Smooth muscle cell (in vitro differentiated cells): Measurements from ENCODE around the gene RXRB. TPM values are rescaled to one million over a fixed set of nuclear protein-coding genes. Genes with fewer than 3 reads are reported as not detected.

Experiments used
- DNase-seq: peaks from one replicate; lab custom pipeline; 2025; ENCODE audit not compliant: unreplicated experiment; lab: John Stamatoyannopoulos, UW
- H2AFZ ChIP-seq: fragments of 200-600 bp; sonication (generic); 2 replicates; pipeline ENCODE4 v1.6.0; 2016; ENCODE audit warnings: antibody characterized with exemption, low read depth, mild to moderate bottlenecking
- H3F3A ChIP-seq: fragments of 200-600 bp; sonication (generic); 2 replicates; pipeline ENCODE4 v1.6.0; 2017; ENCODE audit warnings: antibody characterized with exemption, low read depth
- H3K27ac ChIP-seq: fragments of 200-600 bp; sonication (generic); 2 replicates; pipeline ENCODE4 v1.5.1; 2016; ENCODE audit warnings: low read depth, mild to moderate bottlenecking
- H3K27me3 ChIP-seq: fragments of 200-600 bp; sonication (generic); 2 replicates; pipeline ENCODE4 v1.6.1; 2016; ENCODE audit warnings: low read depth, mild to moderate bottlenecking
- H3K36me3 ChIP-seq: fragments of 200-600 bp; sonication (generic); 2 replicates; pipeline ENCODE4 v1.5.1; 2016; ENCODE audit warnings: low read depth
- H3K4me1 ChIP-seq: fragments of 200-600 bp; sonication (generic); 2 replicates; pipeline ENCODE4 v1.5.1; 2016; ENCODE audit warnings: low read depth
- H3K4me2 ChIP-seq: fragments of 200-600 bp; sonication (generic); 2 replicates; pipeline ENCODE4 v1.6.0; 2016; ENCODE audit warnings: mild to moderate bottlenecking
- H3K4me3 ChIP-seq: fragments of 200-600 bp; sonication (generic); 2 replicates; pipeline ENCODE4 v1.5.1; 2016; ENCODE audit warnings: mild to moderate bottlenecking
- H3K79me2 ChIP-seq: fragments of 200-600 bp; sonication (generic); 2 replicates; pipeline ENCODE4 v1.6.0; 2016; ENCODE audit warnings: low read depth, mild to moderate bottlenecking
- H3K9ac ChIP-seq: fragments of 200-600 bp; sonication (generic); 2 replicates; pipeline ENCODE4 v1.6.0; 2016; ENCODE audit warnings: low read depth
- H3K9me3 ChIP-seq: fragments of 200-600 bp; sonication (generic); replicated peaks from 2 replicates; pipeline ENCODE4 v1.5.1; 2016; ENCODE audit warnings: low read depth
- H4K20me1 ChIP-seq: fragments of 200-600 bp; sonication (generic); 2 replicates; pipeline ENCODE4 v1.6.0; 2016; ENCODE audit warnings: low read depth
- CTCF ChIP-seq: fragments of 200-600 bp; sonication (generic); IDR thresholded peaks from 2 replicates; pipeline ENCODE4 v1.5.1; 2017; ENCODE audit warnings: borderline replicate concordance, mild to moderate bottlenecking, antibody characterized with exemption; ENCODE audit not compliant: insufficient read depth, poor library complexity, severe bottlenecking
- WGBS: methylation state at CpG from one replicate; pipeline ENCODE4 v1.1.7; 2016; ENCODE audit warnings: low lambda C conversion rate; 5-methylcytosine and 5-hydroxymethylcytosine counted together
- polyA plus RNA-seq: library from polyadenylated mRNA; unstranded; fragments of >200 nt; fragmentation: Nextera tagmentation; extraction: Ambion mirVana; gene quantifications from 2 replicates; pipeline ENCODE4 v1.2.1, GENCODE V29; 2016
- total RNA-seq: library from RNA; depleted of rRNA; stranded (reverse); fragments of >200 nt; gene quantifications from 2 replicates; pipeline ENCODE4 v1.2.3, GENCODE V29; 2014

RXRB gene
- total and polyA plus RNA-seq, 2 experiments from 2014 or later, result 25.7 to 28.2 TPM

DNA sequence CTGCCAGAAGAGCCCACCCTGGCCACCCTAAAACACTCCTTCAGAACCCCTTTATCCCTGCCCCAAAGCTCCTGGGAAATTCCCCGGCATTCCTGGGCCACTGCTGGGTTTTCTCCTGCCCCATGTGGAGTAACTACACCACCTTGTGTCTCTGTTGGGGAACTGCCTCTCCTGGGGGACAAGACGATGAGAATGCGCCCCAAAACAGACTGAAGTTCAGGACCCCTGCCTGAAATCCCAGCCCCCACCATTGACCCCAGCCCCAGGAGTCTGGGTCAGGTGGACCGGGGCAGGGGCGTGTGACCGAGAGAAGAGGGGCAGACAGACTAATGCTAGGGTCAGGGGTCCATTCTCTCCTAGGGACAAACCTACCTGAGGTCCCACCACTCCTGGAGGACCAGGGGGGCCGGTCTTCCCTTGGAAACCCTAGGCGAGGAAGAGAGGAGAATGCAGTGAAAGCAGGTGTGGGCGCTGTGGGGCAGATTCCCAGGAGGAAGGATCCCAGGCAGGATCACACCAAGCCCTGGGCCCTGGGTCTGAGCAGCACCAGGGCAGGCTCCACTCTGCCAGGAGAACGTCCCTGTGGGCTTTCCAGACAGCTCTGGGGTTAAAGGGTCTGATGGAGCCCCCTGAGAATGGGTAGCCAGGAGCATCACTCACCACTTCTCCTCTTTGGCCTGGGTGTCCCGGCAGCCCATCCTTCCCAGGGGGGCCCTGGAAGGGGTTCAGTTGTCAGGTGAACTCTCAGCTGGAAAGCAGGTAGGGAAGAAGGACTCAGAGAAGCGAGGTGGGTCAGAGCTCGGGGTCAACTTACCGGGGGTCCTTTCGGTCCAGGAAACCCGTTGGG lies 27.6 kb downstream of the RXRB start:
- H3F3A ChIP-seq, result no peaks in the 10 kb centered on the region
- no peaks in the 10 kb centered on the region for H3K36me3 ChIP-seq
- no peak for DNase-seq
- no peak overlapping the region for H3K27ac ChIP-seq
- H3K4me3 ChIP-seq, result no peak overlapping the region
- H3K4me1 ChIP-seq, result no peaks in the 10 kb centered on the region
- H3K79me2 ChIP-seq, result no peaks in the 10 kb centered on the region
- H3K27me3 ChIP-seq, result no peaks in the 10 kb centered on the region
- H4K20me1 ChIP-seq, result no peaks in the 10 kb centered on the region
- TF ChIP-seq CTCF, result peak; percentile 52
- 70% methylated on average over 16 of the region's 16 CpGs for WGBS
- H3K9ac ChIP-seq, result no peak overlapping the region
- H3K9me3 ChIP-seq, result no peaks in the 10 kb centered on the region
- no peak overlapping the region for H3K4me2 ChIP-seq
- H2AFZ ChIP-seq, result no peak overlapping the region

GRCh38 chr6:33171880-33172687 lies 28.4 kb downstream of the RXRB start:
- Histone ChIP-seq H3K79me2 (no peaks in the 10 kb centered on the region), H3K27ac (no peak overlapping the region), H3F3A (no peaks in the 10 kb centered on the region), H3K4me3 (no peak overlapping the region), H3K4me1 (no peaks in the 10 kb centered on the region), H3K9me3 (no peaks in the 10 kb centered on the region), H3K4me2 (no peak overlapping the region), H2AFZ (no peak overlapping the region), H3K9ac (no peak overlapping the region), H4K20me1 (no peaks in the 10 kb centered on the region), H3K36me3 (no peaks in the 10 kb centered on the region), H3K27me3 (no peaks in the 10 kb centered on the region)
- 71% methylated on average over 8 of the region's 8 CpGs for WGBS
- TF ChIP-seq CTCF, result no peak
- no peak for DNase-seq

- 79% methylated on average over 9 of the region's 11 CpGs for WGBS
Measured at GRCh38 chr6:33171016-33171879, 29.2 kb downstream of the RXRB start.

More at GRCh38 chr6:33171016-33171879, 29.2 kb downstream of the RXRB start:
- Histone ChIP-seq H3K4me2 (no peak overlapping the region), H3K27ac (no peak overlapping the region), H3K27me3 (no peaks in the 10 kb centered on the region), H4K20me1 (no peaks in the 10 kb centered on the region), H3K36me3 (no peaks in the 10 kb centered on the region), H3K79me2 (no peaks in the 10 kb centered on the region), H3F3A (no peaks in the 10 kb centered on the region), H3K4me1 (no peaks in the 10 kb centered on the region), H3K9ac (no peak overlapping the region), H3K9me3 (no peaks in the 10 kb centered on the region), H2AFZ (no peak overlapping the region), H3K4me3 (no peak overlapping the region)
- no peak for DNase-seq
- no peak for TF ChIP-seq CTCF
